Activated CD4-positive, alpha-beta T cell treated with anti-CD3 and anti-CD28 coated beads, Interleukin-2, Interleukin-6, amounts not matched to agents 100 ng/mL and 50 ng/mL, durations not matched to agents 16 hours and 8 hours (primary cell): ENCODE results near the gene CPT2.

Experiments
- DNase-seq: peaks from one replicate; pipeline ENCODE4 v3.0.0-alpha.2; 2020

The CPT2 gene

DNA sequence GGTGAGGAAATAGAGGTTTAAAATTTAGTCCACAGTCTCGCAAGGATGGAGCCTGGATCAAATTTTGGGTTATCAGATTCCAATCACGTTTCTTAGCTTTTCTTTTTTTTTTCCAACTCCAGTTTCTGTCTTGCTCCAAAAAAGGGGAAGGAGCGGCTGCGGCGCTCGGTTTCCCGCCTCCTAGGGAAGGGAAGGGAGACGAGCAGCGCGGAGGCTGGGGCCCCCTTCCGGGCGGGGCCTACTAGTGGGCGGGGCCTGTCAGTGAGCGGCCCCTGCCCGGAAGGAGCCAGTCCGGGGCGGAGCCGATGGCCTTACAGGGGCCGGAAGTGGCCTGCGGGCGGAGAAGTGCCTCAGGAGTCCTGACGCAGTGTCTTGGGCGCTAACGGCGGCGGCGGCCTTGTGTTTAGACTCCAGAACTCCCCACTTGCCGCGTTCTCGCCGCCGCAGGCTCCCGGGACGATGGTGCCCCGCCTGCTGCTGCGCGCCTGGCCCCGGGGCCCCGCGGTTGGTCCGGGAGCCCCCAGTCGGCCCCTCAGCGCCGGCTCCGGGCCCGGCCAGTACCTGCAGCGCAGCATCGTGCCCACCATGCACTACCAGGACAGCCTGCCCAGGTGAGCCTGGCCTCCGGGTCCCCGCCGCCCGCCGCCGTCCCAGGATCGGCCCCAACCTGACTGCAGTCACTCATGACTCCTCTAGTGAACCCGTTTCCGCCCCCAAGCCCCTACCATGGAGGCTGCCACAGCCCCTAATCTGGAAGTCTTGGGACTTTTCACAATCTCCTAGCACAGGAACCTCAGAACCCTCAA is at the start of gene CPT2:
CPT2 (plus strand) TSS at position 340 of the 806 bp plus-strand sequence; CDS start at position 460, 120 bp downstream.
- DNase-seq, result peak; percentile 96

DNA sequence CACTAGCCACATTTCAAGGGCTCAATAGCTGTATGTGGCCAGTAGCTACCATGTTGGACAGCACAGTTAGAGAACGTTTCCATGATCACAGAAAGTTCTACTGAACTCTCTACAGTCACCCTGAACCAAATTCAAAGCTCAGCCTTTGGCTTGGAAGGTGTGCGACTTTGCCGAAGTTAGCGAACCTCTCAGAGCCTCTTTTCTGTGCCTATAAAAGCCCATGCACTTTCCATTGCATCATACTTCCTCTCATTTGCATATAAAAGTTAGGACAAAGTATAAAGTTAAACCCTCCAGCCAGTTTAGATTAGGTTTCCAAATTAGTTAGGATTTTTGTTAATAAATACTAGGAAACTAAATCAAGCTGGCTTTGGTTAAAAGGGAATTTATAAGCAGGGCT is 49.5 kb upstream of the CPT2 start:
- no peak for DNase-seq

DNA sequence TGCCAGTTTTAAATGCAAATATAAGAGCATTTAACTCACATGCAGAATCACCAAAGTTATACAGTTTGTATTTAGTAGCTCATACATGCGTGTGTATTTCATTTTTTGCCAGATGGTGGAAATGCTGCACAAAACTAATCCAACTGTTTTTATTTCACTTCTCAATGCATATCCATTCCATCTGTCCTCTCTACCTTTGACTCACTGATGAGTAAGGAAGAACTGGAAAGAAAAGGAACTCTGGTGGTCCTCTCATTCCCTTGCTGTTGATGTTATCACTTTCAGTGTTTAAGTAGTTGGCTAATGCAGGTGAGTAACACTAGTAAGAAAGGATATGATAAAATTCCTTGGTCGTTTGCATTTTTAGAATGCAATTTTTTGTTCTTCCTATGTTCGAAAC is 48.5 kb upstream of the CPT2 start:
- no peak for DNase-seq

DNA sequence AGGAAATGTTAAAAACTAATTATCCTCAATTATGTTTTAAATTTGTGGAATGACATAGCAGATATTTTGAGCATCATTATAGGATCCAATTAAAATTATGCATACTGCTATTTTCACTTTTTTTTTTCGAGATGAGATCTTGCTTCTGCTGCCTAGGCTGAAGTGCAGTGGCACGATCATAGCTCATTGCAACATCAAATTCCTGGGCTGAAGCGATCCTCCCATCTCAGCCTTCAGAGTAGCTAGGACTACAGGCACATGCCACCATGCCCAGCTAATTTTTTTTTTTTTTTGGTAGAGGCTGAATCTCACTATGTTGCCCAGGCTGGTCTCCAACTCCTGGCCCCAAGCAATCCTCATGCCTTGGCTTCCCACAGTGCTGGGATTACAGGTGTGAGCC is 42.9 kb upstream of the CPT2 start:
- no peak for DNase-seq

DNA sequence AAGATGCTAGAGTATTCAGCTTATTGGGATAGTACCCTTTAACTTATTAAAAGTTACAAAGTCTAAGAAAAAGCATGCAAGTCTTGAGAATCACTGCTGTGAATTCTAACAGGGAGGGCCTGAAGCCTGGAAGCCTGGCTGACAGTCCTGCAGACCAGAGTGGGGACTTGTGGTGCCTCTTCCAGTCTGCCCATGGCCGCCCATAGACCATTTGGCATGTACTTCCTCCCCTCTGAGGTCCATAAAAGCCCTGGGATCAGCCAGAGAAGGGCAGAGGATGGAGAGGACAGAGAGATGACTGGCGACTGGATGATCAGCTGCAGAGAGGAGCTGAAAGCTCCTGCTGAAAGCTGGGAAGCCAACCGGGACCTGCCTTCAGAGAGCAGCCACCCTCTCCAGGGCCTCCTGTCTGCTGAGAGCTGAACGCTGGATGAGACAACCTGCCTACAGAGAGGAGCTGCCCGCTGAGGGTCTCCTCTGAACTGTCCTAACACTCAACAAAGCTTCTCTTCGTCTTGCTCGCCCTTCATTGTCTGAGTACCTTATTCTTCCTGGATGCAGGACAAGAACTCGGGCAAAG is 41.7 kb upstream of the CPT2 start:
- DNase-seq, result no peak

DNA sequence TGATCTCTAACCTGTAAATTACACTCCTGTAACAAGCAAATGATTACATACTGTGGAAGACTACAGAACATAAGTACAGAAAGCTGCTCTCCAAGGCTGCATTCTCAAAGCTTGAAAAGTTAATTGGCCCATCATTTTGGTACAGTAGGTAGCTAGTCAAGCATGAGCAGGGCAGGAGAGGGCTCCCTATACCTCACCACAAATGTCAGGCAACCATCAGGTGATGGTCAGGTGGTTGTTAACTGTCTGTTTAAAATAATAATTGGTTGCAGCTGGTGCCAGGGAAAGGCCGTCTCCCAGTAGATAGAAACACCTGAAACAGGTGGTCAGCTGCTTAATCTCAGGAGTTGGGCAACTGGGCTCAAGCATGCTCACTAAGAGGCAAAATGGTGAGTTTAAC is 41.1 kb upstream of the CPT2 start:
- no peak for DNase-seq

DNA sequence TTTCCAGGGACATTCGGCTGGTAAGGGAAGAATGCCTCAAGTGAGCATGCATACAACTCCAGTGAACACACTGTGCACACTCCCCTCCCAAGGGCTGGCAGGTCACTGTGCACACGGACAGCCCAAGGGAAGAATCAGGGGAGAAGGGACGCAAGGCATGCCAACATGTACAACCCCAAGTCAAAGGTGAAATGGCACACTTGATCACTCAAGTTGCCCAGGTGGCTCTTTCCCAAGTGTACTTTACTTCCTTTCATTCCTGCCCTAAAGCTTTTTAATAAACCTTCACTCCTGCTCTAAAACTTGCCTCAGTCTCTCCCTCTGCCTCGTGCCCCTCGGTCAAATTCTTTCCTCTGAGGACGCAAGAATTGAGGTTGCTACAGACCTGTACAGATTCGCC is 40.7 kb upstream of the CPT2 start:
- no peak for DNase-seq

DNA sequence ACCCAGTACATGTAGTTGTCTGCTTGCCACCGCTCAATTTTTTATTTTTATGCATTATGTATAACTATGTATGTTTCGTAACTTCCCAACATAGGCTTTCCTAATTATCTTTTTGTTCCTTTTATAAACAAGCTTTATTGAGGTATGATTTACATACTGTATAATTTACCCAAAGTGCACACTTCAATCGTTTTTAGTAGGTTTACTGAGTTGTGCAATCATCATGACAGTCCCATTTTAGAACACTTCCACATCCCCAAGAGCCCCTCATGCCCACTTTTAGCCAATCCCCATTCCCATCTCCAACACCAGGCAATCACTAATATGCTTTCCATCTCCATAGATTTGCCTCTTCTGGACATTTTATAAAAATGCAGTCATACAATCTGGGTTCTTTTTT is 39.8 kb upstream of the CPT2 start:
- no peak for DNase-seq

DNA sequence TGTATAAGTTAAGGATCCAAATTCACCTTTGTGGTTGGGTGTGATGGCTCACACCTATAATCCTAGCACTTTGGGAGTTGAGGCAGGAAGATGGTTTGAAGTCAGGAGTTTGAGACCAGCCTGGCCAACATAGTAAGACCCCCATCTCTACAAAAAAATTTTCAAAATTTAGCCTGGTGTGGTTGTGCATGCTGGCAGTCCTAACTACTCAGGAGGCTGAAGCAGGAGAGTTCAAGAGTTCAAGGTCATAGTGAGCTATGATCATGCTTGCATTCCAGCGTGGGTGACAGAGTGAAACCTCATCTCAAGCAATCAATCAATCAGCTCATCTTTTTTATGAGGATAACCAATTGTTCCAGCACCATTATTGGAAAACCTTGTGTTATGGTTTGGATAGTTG is 37.7 kb upstream of the CPT2 start:
- DNase-seq, result no peak

DNA sequence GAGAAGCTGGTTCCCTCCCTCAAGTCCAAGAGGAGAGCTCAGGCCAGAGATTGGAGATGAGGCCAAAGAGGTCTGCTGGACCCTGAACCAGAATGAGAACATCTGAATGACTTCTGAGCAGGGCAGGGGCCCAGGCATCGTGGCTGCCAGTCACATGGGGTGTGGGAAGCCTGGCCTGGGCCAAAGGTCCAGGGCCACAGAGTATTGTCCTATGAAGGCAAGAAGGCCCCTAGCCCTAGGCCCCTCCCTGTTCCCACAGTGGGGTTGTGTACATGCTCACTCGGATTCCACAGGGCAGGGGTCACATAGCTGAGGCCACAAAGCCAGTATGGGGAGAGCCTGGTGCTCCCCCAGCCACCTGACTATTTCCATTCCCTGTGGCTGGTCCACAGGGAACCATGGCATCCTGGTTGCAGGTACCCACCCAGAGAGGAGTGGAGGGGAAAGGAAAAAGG is 35.7 kb upstream of the CPT2 start:
- no peak for DNase-seq

DNA sequence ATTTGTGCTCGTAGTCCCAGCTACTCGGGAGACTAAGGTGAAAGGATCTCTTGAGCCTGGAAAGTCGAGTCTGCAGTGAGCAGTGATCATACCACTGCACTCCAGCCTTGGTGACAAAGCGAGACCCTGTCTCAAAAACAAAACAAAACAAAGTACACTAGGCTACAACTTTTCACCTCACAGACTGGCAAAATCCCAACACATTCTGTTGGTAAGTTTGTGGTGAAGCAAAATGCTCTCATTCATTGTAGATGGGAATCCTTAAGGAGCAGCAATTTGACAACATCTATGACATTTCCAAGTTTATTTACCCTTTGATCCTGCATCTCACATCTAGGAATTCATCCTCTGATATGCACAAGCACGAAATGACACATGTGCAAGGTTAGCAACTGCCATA is 34.0 kb upstream of the CPT2 start:
- no peak for DNase-seq

DNA sequence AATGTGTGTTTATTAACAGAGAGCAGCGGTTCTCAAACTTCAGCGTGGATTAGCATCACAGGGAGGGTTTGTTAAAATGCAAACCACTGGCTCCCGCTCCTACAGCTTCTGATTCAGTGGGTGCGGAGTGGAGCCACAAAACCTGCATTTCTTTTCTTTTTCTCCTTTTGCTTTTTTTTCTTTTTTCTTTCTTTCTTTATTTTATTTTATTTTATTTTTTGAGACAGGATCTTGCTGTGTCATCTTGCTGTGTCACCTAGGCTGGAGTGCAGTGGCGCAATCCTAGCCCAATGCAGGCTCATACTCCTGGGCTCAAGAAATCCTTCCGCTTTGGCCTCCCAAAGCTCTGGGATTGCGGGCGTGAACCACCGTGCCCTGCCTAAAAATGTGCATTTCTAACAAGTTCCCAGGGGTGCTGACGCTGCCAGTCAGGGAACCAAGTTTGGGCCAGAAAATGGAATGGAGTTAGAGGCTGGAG is 33.3 kb upstream of the CPT2 start:
- DNase-seq, result no peak

DNA sequence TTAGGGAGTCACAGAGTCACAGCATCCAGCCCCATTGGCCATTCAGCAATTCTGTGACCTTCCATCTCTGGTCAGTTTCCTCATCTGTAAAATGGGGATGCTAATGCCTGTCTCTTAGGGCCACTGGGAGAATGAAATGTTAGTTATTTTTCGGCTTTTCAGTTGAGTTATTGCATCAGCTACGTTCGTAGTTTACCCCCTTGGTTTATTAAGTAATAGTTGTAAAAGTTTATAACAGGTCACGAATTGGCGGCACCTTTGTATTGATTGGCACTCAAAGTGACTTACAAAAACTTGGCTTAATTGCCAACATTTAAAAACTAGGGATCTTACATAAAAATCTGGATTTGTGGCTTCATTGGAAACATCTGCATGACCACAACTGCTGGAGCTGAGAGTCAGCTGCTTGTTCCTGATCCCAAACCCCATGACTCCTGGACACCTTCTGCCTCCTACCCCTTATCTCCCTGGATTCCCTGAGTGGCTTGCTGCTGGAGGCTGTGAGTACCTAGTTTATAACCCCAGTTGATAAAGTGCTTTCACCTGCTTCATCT is 31.1 kb upstream of the CPT2 start:
- DNase-seq, result no peak

DNA sequence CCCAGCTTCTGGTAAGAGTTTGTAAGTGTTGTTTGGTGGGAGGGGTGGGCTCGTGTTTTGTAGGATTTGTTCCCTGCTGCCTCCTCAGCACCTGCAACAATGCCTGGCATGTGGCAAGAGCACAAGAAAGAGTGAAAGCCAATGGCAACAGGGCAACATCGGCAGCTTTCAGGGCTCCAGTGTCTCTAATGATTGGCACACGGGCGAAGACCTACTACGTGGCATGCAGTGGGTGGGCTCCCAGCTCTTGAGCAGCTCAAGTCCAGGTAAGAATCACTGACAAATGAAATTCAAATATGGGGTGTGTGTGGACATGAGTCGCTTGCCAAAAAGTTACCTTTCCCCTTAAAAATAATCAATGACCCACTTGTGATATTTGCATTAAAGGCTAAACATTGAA is 30.3 kb upstream of the CPT2 start:
- DNase-seq, result no peak

DNA sequence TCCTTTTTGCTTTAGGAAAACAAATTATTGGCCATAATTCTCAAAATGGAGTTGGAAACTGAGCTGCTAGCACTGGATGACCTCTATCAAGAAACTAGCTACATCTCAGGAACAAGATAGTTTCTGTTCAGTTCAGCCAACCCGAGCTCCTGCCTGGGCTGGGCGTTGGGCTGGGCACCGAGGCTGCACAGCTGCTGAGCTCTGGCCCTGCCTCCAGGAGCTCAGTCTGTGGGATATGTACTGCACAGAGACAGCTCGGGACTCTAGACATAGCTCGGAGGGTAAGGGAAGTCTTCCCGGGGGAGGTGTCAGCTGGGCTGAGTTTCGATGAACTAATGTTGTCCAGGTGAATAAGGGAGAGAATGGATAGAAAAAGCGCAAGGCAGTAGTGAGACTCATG is 29.7 kb upstream of the CPT2 start:
- DNase-seq, result no peak

DNA sequence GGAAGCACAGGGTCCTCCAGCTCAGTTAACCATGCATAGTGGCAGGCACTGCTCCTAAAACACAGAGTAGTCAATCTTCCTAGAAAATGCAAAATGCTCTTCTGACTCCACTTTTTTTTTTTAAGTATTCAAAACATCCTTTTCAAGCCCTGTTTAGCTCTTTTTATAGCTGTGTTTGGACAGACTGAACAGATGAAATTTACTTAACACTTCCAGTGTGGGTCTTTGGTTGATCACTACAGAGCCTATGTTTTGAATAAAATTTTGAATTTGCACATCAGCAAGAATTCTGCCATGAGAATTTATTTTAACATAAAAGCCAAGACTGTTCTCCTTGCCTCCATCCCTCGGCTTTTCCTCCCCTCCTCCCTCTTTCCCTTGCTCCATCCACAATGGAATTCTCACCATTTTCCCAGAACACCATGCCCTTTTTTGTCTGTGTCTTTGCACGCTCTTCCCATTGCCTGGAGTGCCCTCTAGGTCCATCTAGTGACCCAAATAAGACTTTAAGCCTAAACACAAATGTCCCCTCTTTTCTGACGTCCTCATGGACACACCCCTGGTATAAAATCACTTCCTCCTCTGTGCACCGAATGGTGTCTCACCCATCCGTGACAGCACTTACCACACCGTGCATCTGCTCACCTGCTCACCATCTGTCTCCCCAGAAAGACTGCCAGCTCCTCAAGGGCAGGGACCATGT is 24.0 kb upstream of the CPT2 start:
- DNase-seq, result no peak

DNA sequence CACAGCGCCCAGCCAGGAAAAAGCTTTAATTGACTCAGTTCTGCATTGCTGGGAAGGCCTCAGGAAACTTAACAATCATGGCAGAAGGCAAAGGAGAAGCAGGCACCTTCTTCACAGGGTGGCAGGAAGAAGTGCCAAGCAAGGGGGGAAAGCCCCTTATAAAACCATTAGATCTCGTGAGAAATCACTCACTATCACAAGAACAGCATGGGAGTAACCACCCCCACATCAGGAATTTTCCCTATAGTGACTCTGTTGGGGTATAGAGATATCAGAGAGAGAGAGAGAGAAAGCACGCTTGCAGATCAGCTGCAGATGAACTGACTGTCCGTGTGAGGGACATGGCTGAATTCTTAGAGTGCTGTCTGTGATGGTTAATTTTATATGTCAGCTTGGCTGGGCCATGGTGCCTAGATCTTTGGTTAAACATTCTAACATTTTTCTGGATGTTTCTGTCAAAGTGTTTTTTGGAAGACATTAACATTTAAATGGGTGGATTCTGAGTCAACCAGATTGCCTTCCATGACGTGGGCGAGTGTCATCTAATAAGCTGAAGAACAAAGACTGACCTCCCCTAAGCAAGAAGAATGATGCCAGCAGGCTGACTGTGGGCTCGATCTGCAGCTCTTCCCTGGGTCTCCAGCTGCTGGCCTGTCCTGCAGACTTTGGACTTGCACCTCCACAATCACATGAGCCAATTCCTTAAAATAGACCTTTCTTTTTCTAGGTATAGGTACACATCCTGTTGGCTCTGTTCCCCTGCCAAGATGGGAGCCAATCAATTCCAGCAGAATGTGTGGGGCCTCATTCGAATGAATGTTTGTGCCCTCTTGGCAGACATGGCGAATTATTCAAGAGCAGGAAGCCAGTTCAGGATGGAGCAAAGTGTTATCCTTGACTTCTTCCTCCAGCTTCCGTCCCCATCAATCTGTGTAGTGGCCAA is 21.4 kb upstream of the CPT2 start:
- no peak for DNase-seq

DNA sequence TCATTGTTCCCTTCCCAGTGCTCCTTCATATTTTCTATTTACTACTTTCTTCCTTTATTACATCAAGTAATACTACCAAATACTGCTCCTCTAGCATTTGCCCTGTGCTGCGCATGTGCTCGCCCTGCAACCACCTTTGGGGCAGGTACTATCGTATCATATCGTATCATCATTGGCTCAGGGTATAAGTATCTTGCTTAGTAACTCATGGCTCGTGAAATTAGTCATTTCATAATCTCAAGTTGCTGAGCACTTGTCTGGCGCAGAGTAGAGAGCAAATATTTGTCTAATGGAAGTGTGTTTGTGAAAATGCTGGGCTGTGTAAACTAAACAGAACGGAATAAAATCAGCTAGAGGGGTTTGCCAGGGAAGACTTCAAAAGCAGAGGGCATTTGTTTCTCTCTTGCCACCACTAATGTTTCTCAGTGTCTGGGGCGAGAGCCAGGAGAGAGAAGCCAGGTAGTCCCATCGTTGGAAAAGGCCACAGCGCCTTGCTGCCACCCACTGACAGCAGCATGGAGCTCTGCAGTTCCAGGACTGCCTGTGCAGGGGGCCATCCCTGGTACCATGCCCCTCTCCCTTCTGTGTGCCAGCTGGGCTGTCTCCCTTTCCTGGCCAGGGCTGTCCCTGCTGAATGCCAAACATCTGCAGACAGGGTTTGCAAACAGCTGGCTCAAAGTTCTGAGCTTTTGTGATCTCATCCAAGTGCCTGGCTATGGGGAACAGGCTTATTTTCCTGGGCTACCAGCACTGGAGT is 20.0 kb upstream of the CPT2 start:
- DNase-seq, result no peak

DNA sequence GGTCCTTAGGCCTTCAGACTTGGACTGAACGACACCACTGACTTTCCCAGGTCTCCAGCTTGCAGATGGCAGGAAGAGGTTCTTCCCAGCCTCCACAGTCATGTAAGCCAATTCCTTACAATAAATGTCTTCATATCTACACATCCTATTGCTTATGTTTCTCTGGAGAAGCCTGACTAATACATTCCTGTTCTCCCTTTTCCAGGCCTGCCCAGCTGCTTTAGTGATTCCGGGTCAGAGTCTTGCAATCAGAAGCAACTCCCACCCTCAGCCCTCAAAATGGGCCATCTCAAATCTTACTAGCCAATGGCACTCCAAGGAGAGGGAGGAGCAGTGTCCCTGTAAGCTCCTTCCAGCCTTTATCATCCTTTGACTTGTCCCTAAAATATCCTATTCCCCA is 16.4 kb upstream of the CPT2 start:
- DNase-seq, result no peak

DNA sequence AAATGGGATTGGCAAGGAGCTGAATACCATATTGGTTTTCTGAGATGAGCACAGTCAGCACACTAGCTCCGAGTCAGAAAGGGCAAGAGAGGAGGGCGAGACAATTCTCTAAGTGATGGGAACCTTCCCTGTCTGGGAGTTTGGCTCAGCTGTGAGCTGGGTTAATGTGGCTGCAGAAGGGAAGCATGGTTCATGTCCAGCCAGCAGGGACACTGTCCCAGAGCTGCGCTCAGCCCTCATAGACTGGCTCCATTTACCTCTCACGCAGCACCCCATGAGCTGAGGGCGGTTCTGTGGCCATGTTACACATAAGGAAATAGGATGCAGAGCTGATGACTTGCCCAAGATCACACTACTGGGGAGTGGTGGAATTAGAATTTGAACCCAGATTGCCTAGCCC is 15.7 kb upstream of the CPT2 start:
- no peak for DNase-seq

DNA sequence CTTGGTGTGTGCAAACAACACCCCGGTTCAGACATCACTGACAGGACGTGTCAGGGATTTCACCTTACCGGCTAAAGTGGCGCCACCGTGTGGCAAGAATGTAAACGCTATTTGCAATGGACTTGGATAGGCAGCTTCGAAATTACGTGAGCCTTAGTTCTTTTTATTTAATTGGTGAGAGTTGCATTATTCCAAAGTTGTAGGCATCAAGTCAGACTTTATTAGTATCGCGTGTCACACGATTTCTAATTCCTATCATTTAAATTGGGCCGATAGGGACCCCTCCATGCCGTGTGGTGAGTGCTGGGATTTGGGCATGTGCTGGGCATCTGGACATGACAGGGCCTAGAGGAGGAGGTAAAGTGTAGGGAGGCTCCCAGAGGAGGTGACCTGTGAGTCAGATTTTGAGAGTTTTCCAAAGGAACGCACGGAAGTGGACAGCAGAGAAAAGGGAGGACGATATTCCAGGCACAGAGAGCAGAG is 14.5 kb upstream of the CPT2 start:
- DNase-seq, result peak; percentile 85

DNA sequence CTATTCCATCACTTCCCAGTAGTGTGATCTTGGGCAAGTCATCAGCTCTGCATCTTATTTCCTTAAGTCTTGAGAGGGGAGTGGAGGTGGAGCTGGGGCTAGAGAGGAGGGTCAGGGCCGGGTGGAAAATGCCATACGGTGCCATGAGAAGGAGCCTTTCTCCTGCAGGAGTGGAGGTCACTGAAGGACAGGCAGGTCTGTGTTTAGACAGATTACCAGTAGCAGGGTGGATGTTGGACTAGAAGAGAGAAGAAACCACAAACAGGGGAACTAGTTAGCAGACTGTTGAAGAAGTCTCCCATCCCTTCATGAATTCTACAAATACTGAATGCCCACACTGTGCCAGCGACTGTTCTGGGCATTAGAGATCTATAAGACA is 13.9 kb upstream of the CPT2 start:
- DNase-seq, result no peak
